ENCODE measurements around the gene MAP4K4. TPM values are rescaled to one million over a fixed set of nuclear protein-coding genes. Genes with fewer than 3 reads are reported as not detected.
A peak's percentile ranks its signal among the peaks of the same experiment; 100 is the strongest.

MAP4K4 gene
- total and polyA plus RNA-seq, 2 of the 4 experiments (the other 2 are of a cell fraction): 89.4 to 124 TPM

- H4K91ac ChIP-seq (ENCODE audit: insufficient read depth, low read depth, low read length): no peak overlapping the region
- no peak overlapping the region for H3K4me3 ChIP-seq (ENCODE audit: insufficient read depth, low read depth, low read length)
- CTCF ChIA-PET: interaction anchor here (1.0 to 1.4 kb wide), 2 partner anchors 35 to 41 kb away, joined by 3 to 4 read pairs; no protein-coding TSS in a partner anchor
- peaks cover 82% of the 10 kb centered on the region for H4K20me1 ChIP-seq (ENCODE audit: insufficient read depth, low read length)
- POLR2A ChIA-PET (ENCODE audit: unreplicated experiment): no interaction called here
- ATAC-seq (ENCODE audit: low read depth): no peak
- no peak overlapping the region; the same call in 1 of the 2 replicates for H2AK5ac ChIP-seq (ENCODE audit: low read depth, low read length)
- H3K79me1 ChIP-seq (ENCODE audit: low read depth in 1 of 2, low read length in 2 of 2): peaks cover 31 to 82% of the 10 kb centered on the region in 2 experiments
- H3K36me3 ChIP-seq (ENCODE audit: control insufficient read depth, insufficient read depth, low read length): peaks cover 6% of the 10 kb centered on the region
- no peaks in the 10 kb centered on the region for H3K27me3 ChIP-seq (ENCODE audit: control insufficient read depth, insufficient read depth, low read length)
- peak; percentile 74 for DNase-seq
- intact Hi-C loops (cut with micrococcal nuclease): no loop called here
- H3K56ac ChIP-seq (ENCODE audit: extremely low read depth, insufficient read depth, low read length): no peak overlapping the region
- no TSS peak for BruUV-seq (replicated peaks)
- H3K27ac ChIP-seq (ENCODE audit: insufficient read depth, low read length): no peak overlapping the region
- no peak overlapping the region for H3K4me2 ChIP-seq (ENCODE audit: low read depth, low read length)
- no peak overlapping the region for H2BK5ac ChIP-seq (ENCODE audit: low read depth, low read length, poor library complexity, severe bottlenecking)
- TF ChIP-seq SMC3 (IDR thresholded peaks at IDR 0.05; ENCODE audit: low read depth, low read length) (no peak), ELK1 (IDR thresholded peaks at IDR 0.05; ENCODE audit: borderline replicate concordance, low read depth, low read length) (no peak), MXI1 (IDR thresholded peaks at IDR 0.05; ENCODE audit: borderline replicate concordance, low read depth, low read length) (no peak), CHD1 (IDR thresholded peaks at IDR 0.05; ENCODE audit: low read depth, low read length) (no peak), CEBPB (IDR thresholded peaks at IDR 0.05; ENCODE audit: low read depth, low read length) (no peak), BHLHE40 (IDR thresholded peaks at IDR 0.05; ENCODE audit: low read depth, low read length) (no peak), RFX5 (IDR thresholded peaks at IDR 0.05; ENCODE audit: low read depth, low read length) (no peak), MAZ (IDR thresholded peaks at IDR 0.05; ENCODE audit: borderline replicate concordance, low read depth, low read length) (no peak), RAD21 (IDR thresholded peaks at IDR 0.05; ENCODE audit: low read length) (no peak), FOS (IDR thresholded peaks at IDR 0.05; ENCODE audit: low read depth, low read length) (no peak), MAFK (IDR thresholded peaks at IDR 0.05; ENCODE audit: low read depth, low read length) (no peak), RCOR1 (IDR thresholded peaks at IDR 0.05; ENCODE audit: insufficient replicate concordance, low read length) (no peak), CTCF (conservative IDR thresholded peaks at IDR 0.05; ENCODE audit: low read depth, low read length) (no peak), NFE2L2 (IDR thresholded peaks at IDR 0.05; ENCODE audit: low read depth, low read length) (no peak), USF2 (IDR thresholded peaks at IDR 0.05; ENCODE audit: low read depth, low read length) (no peak)
- no peak overlapping the region for H2AFZ ChIP-seq (replicated peaks; ENCODE audit: low read length, poor library complexity)
- H2BK20ac ChIP-seq (ENCODE audit: low read depth, low read length): no peak overlapping the region
- H2BK15ac ChIP-seq (ENCODE audit: low read depth, low read length): no peak overlapping the region
- H3K9ac ChIP-seq (ENCODE audit: low read depth, low read length): no peak overlapping the region
- no peak overlapping the region for H2BK120ac ChIP-seq (ENCODE audit: low read depth, low read length)
- H4K5ac ChIP-seq (ENCODE audit: low read depth, low read length): no peak overlapping the region
- H3K9me1 ChIP-seq (ENCODE audit: insufficient read depth, low read length): peaks cover 19% of the 10 kb centered on the region
- no peak overlapping the region for H2AK9ac ChIP-seq (replicated peaks; ENCODE audit: low read depth, low read length, poor library complexity)
- WGBS, 2 experiments (ENCODE audit: extremely low coverage in 2 of 2, insufficient read length in 1 of 2): no CpG with 5 or more reads among the region's 4 CpGs
- H3K23ac ChIP-seq (ENCODE audit: low read depth, low read length): no peak overlapping the region
- H4K8ac ChIP-seq (ENCODE audit: low read depth in 2 of 2, low read length in 2 of 2): no peak overlapping the region
- H3K4ac ChIP-seq (ENCODE audit: low read depth, low read length): no peak overlapping the region
- peaks cover 20% of the 10 kb centered on the region for H3K4me1 ChIP-seq (ENCODE audit: control insufficient read depth, insufficient read depth, low read length)
- H3K9me3 ChIP-seq (ENCODE audit: control insufficient read depth, insufficient read depth, low read length): no peaks in the 10 kb centered on the region
- no peak overlapping the region for H3K18ac ChIP-seq (ENCODE audit: low read depth, low read length)
- in situ Hi-C loops (cut with MboI; ENCODE audit: low sequenced_read_pairs): no loop called here
- H3K14ac ChIP-seq (replicated peaks; ENCODE audit: low read depth, low read length): no peak overlapping the region; the same call in 1 of the 2 replicates
- dilution Hi-C loops (cut with HindIII; ENCODE audit: low sequenced_read_pairs, unreplicated experiment): no loop called here
Observed at GRCh38 chr2:101790857-101791256, 93.3 kb downstream of the MAP4K4 start.
